T-helper 2 cell treated with Interferon-gamma antibody and Interleukin-4, amounts not matched to agents 5 μg/mL and 100 μg/mL, for 36 hours (primary cell): ENCODE data around the gene DCUN1D3.

Source experiments
- DNase-seq: peaks from one replicate; pipeline ENCODE4 v3.0.0; 2021; ENCODE audit warnings: low spot score
- H3K27ac Mint-ChIP-seq: one replicate; pipeline ENCODE4 v1.8.0; 2021; ENCODE audit warnings: mild to moderate bottlenecking, mixed read lengths
- H3K27me3 Mint-ChIP-seq: one replicate; pipeline ENCODE4 v1.8.0; 2021; ENCODE audit warnings: low read depth, mixed read lengths
- H3K36me3 Mint-ChIP-seq: one replicate; pipeline ENCODE4 v1.8.0; 2021; ENCODE audit warnings: low read depth, mixed read lengths
- H3K4me1 Mint-ChIP-seq: one replicate; pipeline ENCODE4 v1.8.0; 2021; ENCODE audit warnings: low read depth, mixed read lengths
- H3K4me3 Mint-ChIP-seq: one replicate; pipeline ENCODE4 v1.8.0; 2022; ENCODE audit warnings: mild to moderate bottlenecking, moderate library complexity, mixed read lengths
- H3K9me3 Mint-ChIP-seq: one replicate; pipeline ENCODE4 v1.8.0; 2021; ENCODE audit warnings: mixed read lengths

Gene DCUN1D3

DNA sequence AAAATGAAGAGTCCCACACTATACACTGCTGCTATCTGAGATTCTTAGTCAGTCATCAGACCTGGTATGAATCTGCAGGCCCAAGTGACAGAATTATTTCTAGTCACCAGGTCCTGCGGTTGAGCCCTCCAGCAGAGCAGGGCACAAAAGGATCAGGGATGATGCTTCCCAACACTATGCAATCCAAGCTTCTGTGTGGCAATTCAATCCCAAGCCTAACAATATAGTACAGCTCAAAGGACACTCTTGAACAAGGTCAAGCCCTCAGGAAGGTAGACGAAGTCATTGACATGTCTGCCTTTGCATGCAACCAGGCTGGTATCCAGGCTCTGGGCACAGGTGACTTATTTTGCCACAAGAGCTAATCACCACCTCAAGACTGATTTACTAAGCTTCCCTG, 5.8 kb downstream of the DCUN1D3 start:
- H3K27ac Mint-ChIP-seq, result no peak overlapping the region
- peaks cover 38% of the 10 kb centered on the region for H3K4me1 Mint-ChIP-seq
- DNase-seq, result no peak
- no peak overlapping the region for H3K4me3 Mint-ChIP-seq
- no peaks in the 10 kb centered on the region for H3K9me3 Mint-ChIP-seq
- H3K36me3 Mint-ChIP-seq, result peaks cover 40% of the 10 kb centered on the region
- no peaks in the 10 kb centered on the region for H3K27me3 Mint-ChIP-seq

DNA sequence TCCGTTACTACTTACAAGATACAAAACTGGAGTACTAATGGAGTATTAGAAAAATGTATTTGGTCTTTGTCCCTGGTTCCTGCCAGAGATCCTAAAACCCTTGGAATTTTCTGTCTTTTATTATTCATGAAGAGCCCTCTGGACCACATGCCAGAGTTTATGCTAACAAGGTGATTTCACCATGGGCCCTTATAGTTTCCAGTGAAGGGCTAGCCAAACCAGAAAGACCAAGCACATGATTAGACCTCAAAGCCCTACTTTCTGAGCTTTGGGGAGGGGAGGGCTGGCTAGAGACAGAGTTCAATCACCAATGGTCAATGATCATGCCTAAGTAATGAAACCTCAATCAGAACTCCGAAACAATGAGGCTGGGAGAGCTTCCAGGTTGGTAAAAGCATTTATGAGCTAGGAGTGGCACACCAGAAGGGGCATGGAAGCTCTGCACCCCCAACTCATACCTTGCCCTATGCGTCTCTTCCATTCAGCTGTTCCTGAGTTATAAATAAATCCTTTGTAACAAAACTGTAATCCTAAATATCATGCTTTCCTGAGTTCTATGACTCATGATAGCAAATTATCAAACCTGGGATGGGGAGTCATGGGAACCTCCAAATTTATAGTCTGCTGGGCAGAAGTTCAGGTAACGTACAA, 10.4 kb downstream of the DCUN1D3 start:
- no peaks in the 10 kb centered on the region for H3K9me3 Mint-ChIP-seq
- H3K4me3 Mint-ChIP-seq, result no peak overlapping the region
- no peak overlapping the region for H3K27ac Mint-ChIP-seq
- no peaks in the 10 kb centered on the region for H3K27me3 Mint-ChIP-seq
- DNase-seq, result no peak
- H3K4me1 Mint-ChIP-seq, result peaks cover 33% of the 10 kb centered on the region
- H3K36me3 Mint-ChIP-seq, result peaks cover 43% of the 10 kb centered on the region

DNA sequence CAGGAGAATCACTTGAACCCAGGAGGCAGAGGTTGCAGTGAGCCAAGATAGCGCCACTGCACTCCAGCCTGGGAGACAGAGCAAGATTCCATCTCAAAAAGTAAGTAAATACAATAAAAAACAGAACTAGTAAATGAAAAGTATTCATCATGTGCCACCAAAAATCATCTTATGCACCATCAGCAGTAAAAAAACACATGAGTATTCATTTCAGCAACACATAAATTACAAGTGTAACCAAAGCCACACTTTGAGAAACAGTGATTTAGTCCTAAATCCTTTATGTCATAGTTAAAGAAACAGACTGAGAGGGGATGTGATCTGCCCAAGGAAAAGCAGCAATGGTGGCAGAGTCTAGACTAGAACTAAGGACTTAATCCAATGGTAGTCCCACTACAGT, 13.0 kb downstream of the DCUN1D3 start:
- H3K4me3 Mint-ChIP-seq, result no peak overlapping the region
- no peak for DNase-seq
- H3K27ac Mint-ChIP-seq, result no peak overlapping the region
- peaks cover 37% of the 10 kb centered on the region for H3K36me3 Mint-ChIP-seq
- H3K27me3 Mint-ChIP-seq, result no peaks in the 10 kb centered on the region
- H3K4me1 Mint-ChIP-seq, result peaks cover 44% of the 10 kb centered on the region
- no peaks in the 10 kb centered on the region for H3K9me3 Mint-ChIP-seq

DNA sequence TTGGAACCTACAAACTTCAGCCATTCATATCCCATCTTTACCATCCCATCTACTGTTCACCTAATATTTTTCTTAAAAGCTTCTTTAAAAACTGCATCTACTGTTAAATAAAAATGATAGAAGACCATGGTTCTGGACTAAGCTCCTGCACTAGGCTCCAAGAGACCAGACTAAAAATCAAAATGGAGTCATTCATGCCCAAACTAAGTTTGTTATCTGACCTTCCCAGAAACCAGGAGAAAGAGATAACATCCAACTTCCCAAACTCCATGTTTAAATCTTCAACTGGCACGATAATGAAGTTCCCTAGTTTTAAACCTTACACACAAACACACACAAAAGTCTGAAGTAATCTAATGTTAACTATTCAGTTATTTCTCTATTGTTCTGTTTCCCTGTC, 13.8 kb downstream of the DCUN1D3 start:
- H3K4me1 Mint-ChIP-seq, result peaks cover 46% of the 10 kb centered on the region
- H3K27ac Mint-ChIP-seq, result no peak overlapping the region
- no peak overlapping the region for H3K4me3 Mint-ChIP-seq
- no peaks in the 10 kb centered on the region for H3K27me3 Mint-ChIP-seq
- DNase-seq, result no peak
- no peaks in the 10 kb centered on the region for H3K9me3 Mint-ChIP-seq
- H3K36me3 Mint-ChIP-seq, result peaks cover 31% of the 10 kb centered on the region

DNA sequence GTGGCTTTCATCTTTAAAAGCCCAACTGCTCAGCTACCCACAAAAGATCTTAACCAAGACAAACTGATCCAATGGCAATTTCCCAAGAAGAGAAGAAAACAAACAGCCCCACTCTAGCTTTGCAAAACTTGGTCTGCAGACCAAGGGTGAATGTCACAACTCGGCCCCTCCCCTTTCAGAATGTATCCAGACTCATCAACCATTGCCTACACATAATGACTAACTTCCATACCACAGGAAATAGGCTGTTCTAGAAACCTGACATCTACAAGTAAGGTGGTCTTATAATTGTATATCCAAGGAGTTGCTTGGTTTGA, 16.0 kb downstream of the DCUN1D3 start:
- H3K4me3 Mint-ChIP-seq, result peak overlapping the region; percentile 26
- H3K27me3 Mint-ChIP-seq, result no peaks in the 10 kb centered on the region
- no peaks in the 10 kb centered on the region for H3K9me3 Mint-ChIP-seq
- peak; percentile 60 for DNase-seq
- peak overlapping the region; percentile 65 for H3K27ac Mint-ChIP-seq
- peaks cover 25% of the 10 kb centered on the region for H3K36me3 Mint-ChIP-seq
- peaks cover 55% of the 10 kb centered on the region for H3K4me1 Mint-ChIP-seq

DNA sequence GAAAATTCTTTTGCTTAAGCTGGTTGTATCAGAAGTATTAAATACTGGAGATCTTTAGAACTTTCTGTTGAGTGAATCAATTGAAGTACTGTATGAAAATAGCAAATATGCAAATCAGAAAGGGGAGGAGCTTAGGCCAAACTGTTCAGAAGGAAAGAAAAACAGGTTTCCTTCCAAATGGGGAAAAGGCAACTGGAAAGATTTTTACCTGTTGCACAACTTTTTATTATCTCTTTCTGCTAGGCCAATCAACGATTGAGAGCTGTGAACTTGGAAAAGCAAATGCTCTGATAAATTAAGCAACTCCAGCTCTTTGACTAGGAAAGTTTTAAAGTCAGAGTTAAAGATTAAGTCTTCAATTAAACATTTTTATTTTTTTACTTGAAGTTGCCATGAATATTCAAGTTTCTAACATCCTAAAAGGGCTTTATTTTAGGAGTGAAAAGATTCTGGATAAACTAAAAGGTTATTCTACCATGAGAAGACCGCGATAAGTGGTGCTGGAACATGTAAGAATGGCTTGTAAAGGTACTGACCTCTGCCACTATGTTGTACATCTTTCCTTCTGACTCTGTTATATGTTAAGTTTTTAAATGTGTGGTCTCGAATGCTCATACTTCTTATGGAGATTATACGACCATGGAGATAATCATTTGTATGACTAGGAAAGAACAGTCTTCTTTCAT, 16.5 kb downstream of the DCUN1D3 start:
- Mint-ChIP-seq H3K4me1 (peaks cover 60% of the 10 kb centered on the region), H3K36me3 (peaks cover 25% of the 10 kb centered on the region), H3K27me3 (no peaks in the 10 kb centered on the region), H3K27ac (peak overlapping the region; percentile 65), H3K4me3 (peak overlapping the region; percentile 26), H3K9me3 (no peaks in the 10 kb centered on the region)
- no peak for DNase-seq

DNA sequence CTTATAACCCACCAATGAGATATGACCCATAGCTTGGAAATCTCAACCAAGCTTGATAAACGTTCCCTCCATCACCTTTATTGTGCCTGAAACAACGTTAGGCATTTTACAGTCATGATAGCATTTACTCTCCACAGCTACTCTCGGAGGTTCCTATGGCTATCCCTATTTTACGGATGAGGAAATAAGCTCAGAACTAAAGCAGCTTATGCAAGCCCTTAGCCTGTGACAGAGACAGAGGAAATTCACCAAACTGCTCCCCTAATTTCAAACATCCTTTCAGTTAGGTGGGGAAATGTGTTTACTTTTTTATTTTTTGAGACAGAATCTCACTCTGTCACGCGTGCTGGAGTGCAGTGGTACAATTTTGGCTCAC, 18.7 kb downstream of the DCUN1D3 start:
- Mint-ChIP-seq H3K36me3 (peaks cover 30% of the 10 kb centered on the region), H3K27ac (no peak overlapping the region)

DNA sequence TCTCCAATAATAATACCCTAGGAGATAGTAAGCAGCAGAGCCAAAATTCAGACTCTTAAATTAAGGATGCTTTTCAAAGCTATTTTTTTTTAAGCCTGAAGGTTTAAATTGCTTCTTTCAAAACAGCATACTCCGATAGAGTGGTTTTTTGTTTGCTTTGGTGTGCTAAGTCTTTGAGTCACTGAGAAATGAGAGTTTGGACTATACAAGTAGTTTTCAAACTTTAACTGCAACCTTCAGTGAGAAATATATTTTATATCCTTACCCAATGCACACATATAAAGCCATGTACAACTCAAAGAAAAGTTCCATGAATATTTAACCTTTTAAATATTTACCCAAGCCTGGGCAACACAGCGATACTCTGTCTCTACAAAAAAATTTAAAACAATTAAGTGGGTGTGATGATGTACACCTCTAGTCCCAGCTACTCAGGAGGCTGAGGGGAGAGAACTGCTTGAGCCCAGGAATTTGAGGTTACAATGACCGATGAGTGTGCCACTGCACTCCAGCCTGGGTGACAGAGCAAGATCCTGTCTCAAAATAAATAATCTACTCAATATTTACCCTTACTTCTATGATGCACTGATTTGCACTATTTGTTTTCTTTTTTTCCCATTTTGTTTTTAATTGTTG, 19.2 kb downstream of the DCUN1D3 start:
- Mint-ChIP-seq H3K4me3 (no peak overlapping the region), H3K4me1 (peaks cover 64% of the 10 kb centered on the region), H3K27me3 (no peaks in the 10 kb centered on the region)

More for the DNA sequence above, 18.7 kb downstream of the DCUN1D3 start:
- Mint-ChIP-seq H3K4me1 (peaks cover 62% of the 10 kb centered on the region), H3K4me3 (no peak overlapping the region), H3K9me3 (peaks cover 4% of the 10 kb centered on the region), H3K27me3 (no peaks in the 10 kb centered on the region)
- no peak for DNase-seq

DNA sequence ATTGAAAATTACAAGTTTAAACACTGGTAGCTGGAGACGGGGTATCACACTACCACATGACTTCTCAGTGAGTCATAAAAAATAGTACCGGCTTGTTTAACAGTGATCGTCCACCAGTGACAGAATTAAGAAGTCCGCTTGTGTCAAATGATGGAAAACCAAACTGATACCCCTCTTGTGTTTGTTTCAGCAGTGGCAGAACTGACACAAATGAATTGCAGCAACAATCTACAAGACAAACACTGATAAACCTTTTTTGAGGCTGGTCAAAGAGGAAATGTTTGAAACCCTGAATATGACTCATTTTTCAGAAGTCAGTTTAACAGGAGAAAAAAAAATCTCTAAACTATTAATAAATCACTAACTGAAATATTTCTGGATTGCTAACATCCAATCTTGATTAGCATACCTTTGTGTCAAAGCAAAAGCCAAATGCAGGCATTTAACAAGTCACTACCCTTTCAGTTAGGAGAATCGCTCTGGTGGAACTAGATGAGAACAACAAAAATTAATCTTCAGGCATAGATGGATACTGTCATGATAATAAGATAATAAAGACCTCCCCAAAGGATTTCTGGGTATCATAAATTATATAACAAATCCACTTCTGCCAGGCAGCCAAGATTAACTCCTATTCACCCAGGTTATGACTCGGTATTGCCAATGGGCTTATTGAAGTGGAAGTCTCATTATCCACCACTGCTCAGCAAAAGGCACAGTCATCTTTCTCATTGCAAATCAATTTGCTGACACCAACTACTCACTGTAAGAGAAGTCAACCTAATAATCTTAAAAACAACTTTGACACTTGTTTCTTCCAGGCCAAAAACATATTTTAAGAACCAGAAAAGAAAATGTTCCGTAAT, 20.8 kb downstream of the DCUN1D3 start:
- Mint-ChIP-seq H3K9me3 (peaks cover 5% of the 10 kb centered on the region), H3K36me3 (peaks cover 31% of the 10 kb centered on the region), H3K27ac (peak overlapping the region; percentile 65), H3K27me3 (no peaks in the 10 kb centered on the region), H3K4me1 (peaks cover 65% of the 10 kb centered on the region), H3K4me3 (peak overlapping the region; percentile 34)
- DNase-seq, result peak; percentile 22

More for the DNA sequence above, 19.2 kb downstream of the DCUN1D3 start:
- Mint-ChIP-seq H3K27ac (no peak overlapping the region), H3K36me3 (peaks cover 32% of the 10 kb centered on the region), H3K9me3 (peaks cover 5% of the 10 kb centered on the region)
- no peak for DNase-seq

DNA sequence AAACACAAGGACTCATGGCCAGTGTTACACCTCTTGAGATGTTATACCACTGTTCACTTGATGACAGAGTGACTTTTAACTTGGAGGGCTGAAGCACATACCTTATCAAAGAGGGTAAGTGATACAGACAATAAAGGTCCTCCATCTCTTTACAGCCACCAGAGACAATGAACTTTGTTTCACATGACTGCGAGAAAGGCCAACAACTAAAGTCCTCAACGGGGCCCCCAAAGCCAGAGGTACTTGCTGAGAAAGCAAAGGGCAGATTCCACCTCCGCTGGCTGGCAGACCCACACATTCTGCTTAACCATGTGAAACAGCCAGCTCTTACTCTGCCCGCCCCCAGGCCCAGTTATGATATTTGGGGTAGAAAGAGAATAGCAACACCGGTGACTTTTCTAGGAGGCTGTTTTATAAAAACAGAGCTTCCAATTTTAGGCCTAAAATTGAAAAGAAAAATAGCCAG, 21.4 kb downstream of the DCUN1D3 start:
- peak overlapping the region; percentile 32 for H3K4me3 Mint-ChIP-seq
- H3K36me3 Mint-ChIP-seq, result peaks cover 25% of the 10 kb centered on the region
- peaks cover 5% of the 10 kb centered on the region for H3K9me3 Mint-ChIP-seq
- peak overlapping the region; percentile 65 for H3K27ac Mint-ChIP-seq
- H3K27me3 Mint-ChIP-seq, result no peaks in the 10 kb centered on the region
- peaks cover 66% of the 10 kb centered on the region for H3K4me1 Mint-ChIP-seq
- no peak for DNase-seq

DNA sequence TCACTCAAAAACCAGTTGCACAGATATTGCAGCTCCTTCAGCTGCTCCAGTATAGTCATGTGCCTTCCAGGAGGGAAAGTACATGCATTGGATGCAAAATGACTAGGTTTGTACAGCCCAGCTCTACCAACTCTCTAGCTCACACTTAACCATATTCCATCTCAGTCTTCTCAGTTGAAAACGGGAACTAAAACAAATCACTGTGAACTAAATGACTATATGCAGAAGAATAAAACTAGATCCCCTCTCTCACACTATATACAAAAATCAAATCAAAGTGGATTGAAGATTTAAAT, 24.9 kb downstream of the DCUN1D3 start:
- H3K4me1 Mint-ChIP-seq, result peaks cover 77% of the 10 kb centered on the region
- peak overlapping the region; percentile 84 for H3K27ac Mint-ChIP-seq
- peaks cover 5% of the 10 kb centered on the region for H3K9me3 Mint-ChIP-seq
- H3K4me3 Mint-ChIP-seq, result peak overlapping the region; percentile 68
- H3K27me3 Mint-ChIP-seq, result no peaks in the 10 kb centered on the region
- DNase-seq, result no peak
- peaks cover 32% of the 10 kb centered on the region for H3K36me3 Mint-ChIP-seq

DNA sequence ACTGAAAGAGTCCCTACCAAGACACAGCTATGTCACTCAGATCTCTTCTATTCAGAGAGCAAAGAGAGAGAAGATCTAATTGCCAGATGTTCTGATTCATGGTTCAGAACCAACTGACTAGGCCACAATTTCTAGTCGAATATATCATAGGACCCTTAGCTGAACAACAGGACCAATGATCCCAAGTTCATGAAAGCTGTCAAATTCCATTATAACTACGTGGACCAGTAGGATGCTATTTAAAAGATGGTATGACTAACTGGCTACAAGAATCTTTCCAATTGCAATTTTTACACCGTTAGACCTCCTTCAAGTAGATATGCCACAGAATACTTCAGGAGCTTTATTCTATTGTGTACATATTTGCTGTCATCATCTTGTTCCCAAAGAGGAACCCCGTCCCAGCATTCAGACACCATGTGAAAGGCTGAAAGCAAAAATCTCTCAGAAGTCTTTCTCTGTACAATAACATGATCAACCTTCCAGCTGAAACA, 26.0 kb downstream of the DCUN1D3 start:
- Mint-ChIP-seq H3K36me3 (peaks cover 32% of the 10 kb centered on the region), H3K4me1 (peaks cover 74% of the 10 kb centered on the region)

DNA sequence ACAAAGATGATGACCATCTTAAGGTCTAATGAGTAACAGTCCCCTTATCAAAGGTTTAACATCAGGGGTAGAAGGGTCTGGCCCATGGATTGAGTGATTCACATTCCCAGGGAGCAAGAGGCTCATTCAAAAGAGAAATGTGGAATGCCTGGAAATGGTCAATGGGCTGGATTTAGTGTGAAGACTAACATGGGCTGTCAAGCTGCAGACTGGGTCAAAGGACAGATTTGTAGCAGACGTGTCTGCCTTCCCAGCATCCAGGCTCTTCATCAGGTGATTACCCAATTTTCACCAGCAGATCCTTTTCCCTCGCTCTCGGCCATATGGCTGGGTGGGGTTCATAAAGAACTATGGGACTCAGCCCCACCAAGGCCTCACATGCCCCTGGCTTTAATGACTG, 26.8 kb downstream of the DCUN1D3 start:
- Mint-ChIP-seq H3K36me3 (peaks cover 30% of the 10 kb centered on the region), H3K27me3 (no peaks in the 10 kb centered on the region), H3K27ac (peak overlapping the region; percentile 84), H3K4me3 (peak overlapping the region; percentile 68), H3K4me1 (peaks cover 70% of the 10 kb centered on the region), H3K9me3 (peaks cover 5% of the 10 kb centered on the region)
- DNase-seq, result no peak

More for the DNA sequence above, 26.0 kb downstream of the DCUN1D3 start:
- Mint-ChIP-seq H3K4me3 (peak overlapping the region; percentile 68), H3K27me3 (no peaks in the 10 kb centered on the region), H3K9me3 (peaks cover 5% of the 10 kb centered on the region), H3K27ac (peak overlapping the region; percentile 84)
- no peak for DNase-seq
